Activated CD4-positive, alpha-beta T cell treated with anti-CD3 and anti-CD28 coated beads, Interleukin-2, amount 10 ng/mL, durations not matched to agents 24 days and 14 days (primary cell): ENCODE measurements around the gene B4GALT2. TPM values are rescaled to one million over a fixed set of nuclear protein-coding genes. Genes with fewer than 3 reads are reported as not detected.
A peak's percentile ranks its signal among the peaks of the same experiment; 100 is the strongest.

Experiments
- DNase-seq: peaks from one replicate; pipeline ENCODE4 v3.0.0; 2022
- H3K27ac Mint-ChIP-seq: one replicate; pipeline ENCODE4 v1.8.0; 2022; ENCODE audit warnings: mild to moderate bottlenecking, mixed read lengths
- H3K27me3 Mint-ChIP-seq: one replicate; pipeline ENCODE4 v1.8.0; 2022; ENCODE audit warnings: mixed read lengths
- H3K36me3 Mint-ChIP-seq: one replicate; pipeline ENCODE4 v1.8.0; 2022; ENCODE audit warnings: low read depth, mild to moderate bottlenecking, mixed read lengths
- H3K4me1 Mint-ChIP-seq: one replicate; pipeline ENCODE4 v1.8.0; 2021; ENCODE audit warnings: mixed read lengths
- H3K4me3 Mint-ChIP-seq: one replicate; pipeline ENCODE4 v1.8.0; 2022; ENCODE audit warnings: mild to moderate bottlenecking, moderate library complexity, mixed read lengths
- H3K9me3 Mint-ChIP-seq: one replicate; pipeline ENCODE4 v1.8.0; 2021; ENCODE audit warnings: mixed read lengths
- intact Hi-C: fragments of 100-400 bp; cut with micrococcal nuclease; formaldehyde crosslinking; loops from one replicate; pipeline ENCODE4 v1.15.1; 2023
- total RNA-seq: library from RNA; stranded (reverse); gene quantifications from 2 replicates; pipeline ENCODE4 v1.2.3, GENCODE V29; 2022

The B4GALT2 gene
- total RNA-seq, 1 donor from 2014 or later = 59.7 TPM

- Mint-ChIP-seq H3K27me3 (no peaks in the 10 kb centered on the region), H3K4me3 (peak within 1 kb of the TSS; percentile 98), H3K4me1 (peaks cover 25% of the 10 kb centered on the region), H3K36me3 (peaks cover 29% of the 10 kb centered on the region), H3K9me3 (no peaks in the 10 kb centered on the region), H3K27ac (peak within 1 kb of the TSS; percentile 88)
- intact Hi-C loops = loop anchor here (1.0 to 10.0 kb wide), 2 partner anchors 24 to 605 kb away; partner anchors contain the start of genes ELOVL1 and IPO13
- peak; percentile 97 for DNase-seq
Observed at GRCh38 chr1:43969746-43970466, 9.1 kb upstream of the B4GALT2 start, which contains the start of gene DPH2. Gene DPH2 (plus strand): TSS chr1:43970010. CDS start chr1:43970176, 166 bp downstream.

GRCh38 chr1:43970502-43970901 is 8.5 kb upstream of the B4GALT2 start:
- intact Hi-C loops = loop anchor here (10.0 kb wide), 1 partner anchor 606 kb away; the partner anchor contains the start of gene ELOVL1
- Mint-ChIP-seq H3K27me3 (no peaks in the 10 kb centered on the region), H3K27ac (peak overlapping the region; percentile 88)

GRCh38 chr1:43970911-43971310 is 8.1 kb upstream of the B4GALT2 start:
- peak overlapping the region; percentile 88 for H3K27ac Mint-ChIP-seq
- intact Hi-C loops = loop anchor here (10.0 kb wide), 1 partner anchor 606 kb away; the partner anchor contains the start of gene ELOVL1

More at GRCh38 chr1:43970502-43970901, 8.5 kb upstream of the B4GALT2 start:
- Mint-ChIP-seq H3K4me1 (peaks cover 25% of the 10 kb centered on the region), H3K36me3 (peaks cover 29% of the 10 kb centered on the region), H3K4me3 (peak overlapping the region; percentile 98), H3K9me3 (no peaks in the 10 kb centered on the region)
- DNase-seq = no peak

GRCh38 chr1:43971336-43971980 is 7.6 kb upstream of the B4GALT2 start:
- intact Hi-C loops = loop anchor here (10.0 kb wide), 1 partner anchor 607 kb away; the partner anchor contains the start of gene ELOVL1
- peak overlapping the region; percentile 98 for H3K4me3 Mint-ChIP-seq
- peaks cover 33% of the 10 kb centered on the region for H3K4me1 Mint-ChIP-seq
- H3K9me3 Mint-ChIP-seq = no peaks in the 10 kb centered on the region
- no peak for DNase-seq
- no peak overlapping the region for H3K27ac Mint-ChIP-seq
- no peaks in the 10 kb centered on the region for H3K27me3 Mint-ChIP-seq
- peaks cover 35% of the 10 kb centered on the region for H3K36me3 Mint-ChIP-seq

More at GRCh38 chr1:43970911-43971310, 8.1 kb upstream of the B4GALT2 start:
- peaks cover 31% of the 10 kb centered on the region for H3K36me3 Mint-ChIP-seq
- H3K27me3 Mint-ChIP-seq = no peaks in the 10 kb centered on the region
- no peak for DNase-seq
- no peaks in the 10 kb centered on the region for H3K9me3 Mint-ChIP-seq
- peaks cover 28% of the 10 kb centered on the region for H3K4me1 Mint-ChIP-seq
- H3K4me3 Mint-ChIP-seq = peak overlapping the region; percentile 98

- Mint-ChIP-seq H3K9me3 (no peaks in the 10 kb centered on the region), H3K27ac (peak overlapping the region; percentile 86), H3K36me3 (peaks cover 51% of the 10 kb centered on the region), H3K4me3 (peak overlapping the region; percentile 91), H3K27me3 (no peaks in the 10 kb centered on the region), H3K4me1 (peaks cover 53% of the 10 kb centered on the region)
- intact Hi-C loops = loop anchor here (1.0 to 10.0 kb wide), 5 partner anchors 17 to 609 kb away; partner anchors contain the start of genes CCDC24, ELOVL1, IPO13 and SLC6A9
- no peak for DNase-seq
Observed at GRCh38 chr1:43973981-43974442, 5.0 kb upstream of the B4GALT2 start.

GRCh38 chr1:43974443-43975248 is 4.4 kb upstream of the B4GALT2 start, which contains the start of gene ATP6V0B:
Gene ATP6V0B (plus strand): TSS chr1:43974960. CDS start chr1:43975041, 81 bp downstream.
- peak within 1 kb of the TSS; percentile 91 for H3K4me3 Mint-ChIP-seq
- H3K36me3 Mint-ChIP-seq = peaks cover 51% of the 10 kb centered on the region
- intact Hi-C loops = loop anchor here (1.0 to 10.0 kb wide), 5 partner anchors 17 to 610 kb away; partner anchors contain the start of genes CCDC24, ELOVL1, IPO13 and SLC6A9
- no peaks in the 10 kb centered on the region for H3K9me3 Mint-ChIP-seq
- peak within 1 kb of the TSS; percentile 86 for H3K27ac Mint-ChIP-seq
- no peaks in the 10 kb centered on the region for H3K27me3 Mint-ChIP-seq
- DNase-seq = peak; percentile 99
- H3K4me1 Mint-ChIP-seq = peaks cover 49% of the 10 kb centered on the region

GRCh38 chr1:43975249-43975961 is 3.6 kb upstream of the B4GALT2 start:
- intact Hi-C loops = loop anchor here (2.0 to 10.0 kb wide), 3 partner anchors 55 to 611 kb away; partner anchors contain the start of genes ELOVL1, SLC6A9 and ST3GAL3
- peak overlapping the region; percentile 77 for H3K27ac Mint-ChIP-seq
- peaks cover 55% of the 10 kb centered on the region for H3K4me1 Mint-ChIP-seq
- no peaks in the 10 kb centered on the region for H3K27me3 Mint-ChIP-seq
- no peaks in the 10 kb centered on the region for H3K9me3 Mint-ChIP-seq
- DNase-seq = peak; percentile 82
- peak overlapping the region; percentile 91 for H3K4me3 Mint-ChIP-seq
- H3K36me3 Mint-ChIP-seq = peaks cover 52% of the 10 kb centered on the region

GRCh38 chr1:43976045-43976444 is 3.0 kb upstream of the B4GALT2 start:
- Mint-ChIP-seq H3K36me3 (peaks cover 53% of the 10 kb centered on the region), H3K4me3 (peak overlapping the region; percentile 91), H3K27me3 (no peaks in the 10 kb centered on the region), H3K4me1 (peaks cover 55% of the 10 kb centered on the region), H3K9me3 (no peaks in the 10 kb centered on the region), H3K27ac (peak overlapping the region; percentile 77)
- DNase-seq = no peak
- intact Hi-C loops = loop anchor here (10.0 kb wide), 1 partner anchor 611 kb away; the partner anchor contains the start of gene ELOVL1

GRCh38 chr1:43976890-43977289 is 2.1 kb upstream of the B4GALT2 start:
- intact Hi-C loops = loop anchor here (10.0 kb wide), 1 partner anchor 612 kb away; the partner anchor contains the start of gene ELOVL1

GRCh38 chr1:43977376-43978263 is 1.4 kb upstream of the B4GALT2 start:
- intact Hi-C loops = loop anchor here (10.0 kb wide), 1 partner anchor 613 kb away; the partner anchor contains the start of gene ELOVL1
- H3K9me3 Mint-ChIP-seq = no peaks in the 10 kb centered on the region
- no peaks in the 10 kb centered on the region for H3K27me3 Mint-ChIP-seq
- no peak overlapping the region for H3K27ac Mint-ChIP-seq
- no peak for DNase-seq
- peaks cover 48% of the 10 kb centered on the region for H3K36me3 Mint-ChIP-seq
- peak overlapping the region; percentile 91 for H3K4me3 Mint-ChIP-seq
- H3K4me1 Mint-ChIP-seq = peaks cover 51% of the 10 kb centered on the region

More at GRCh38 chr1:43976890-43977289, 2.1 kb upstream of the B4GALT2 start:
- peaks cover 52% of the 10 kb centered on the region for H3K36me3 Mint-ChIP-seq
- H3K4me1 Mint-ChIP-seq = peaks cover 53% of the 10 kb centered on the region
- H3K9me3 Mint-ChIP-seq = no peaks in the 10 kb centered on the region
- H3K27ac Mint-ChIP-seq = no peak overlapping the region
- DNase-seq = no peak
- no peaks in the 10 kb centered on the region for H3K27me3 Mint-ChIP-seq
- peak overlapping the region; percentile 91 for H3K4me3 Mint-ChIP-seq

GRCh38 chr1:43978264-43978550 is 803 bp upstream of the B4GALT2 start:
- H3K9me3 Mint-ChIP-seq = no peaks in the 10 kb centered on the region
- peaks cover 52% of the 10 kb centered on the region for H3K4me1 Mint-ChIP-seq
- H3K27me3 Mint-ChIP-seq = no peaks in the 10 kb centered on the region
- H3K27ac Mint-ChIP-seq = no peak overlapping the region
- peaks cover 45% of the 10 kb centered on the region for H3K36me3 Mint-ChIP-seq
- DNase-seq = no peak
- intact Hi-C loops = loop anchor here (10.0 kb wide), 1 partner anchor 613 kb away; the partner anchor contains the start of gene ELOVL1
- H3K4me3 Mint-ChIP-seq = peak overlapping the region; percentile 91

- no peak overlapping the region for H3K27ac Mint-ChIP-seq
- H3K4me1 Mint-ChIP-seq = peaks cover 42% of the 10 kb centered on the region
- intact Hi-C loops = loop anchor here (10.0 kb wide), 1 partner anchor 614 kb away; the partner anchor contains the start of gene ELOVL1
- H3K27me3 Mint-ChIP-seq = no peaks in the 10 kb centered on the region
- no peak overlapping the region for H3K4me3 Mint-ChIP-seq
- H3K36me3 Mint-ChIP-seq = peaks cover 41% of the 10 kb centered on the region
- no peaks in the 10 kb centered on the region for H3K9me3 Mint-ChIP-seq
- no peak for DNase-seq
Observed at GRCh38 chr1:43979261-43979527, 184 bp downstream of the B4GALT2 start.
